COR-L47 (cell line): Measurements from ENCODE around the gene C1orf210.

Experiments
- DNase-seq: peaks from one replicate; lab custom pipeline; 2025; lab: John Stamatoyannopoulos, UW

The C1orf210 gene

DNA sequence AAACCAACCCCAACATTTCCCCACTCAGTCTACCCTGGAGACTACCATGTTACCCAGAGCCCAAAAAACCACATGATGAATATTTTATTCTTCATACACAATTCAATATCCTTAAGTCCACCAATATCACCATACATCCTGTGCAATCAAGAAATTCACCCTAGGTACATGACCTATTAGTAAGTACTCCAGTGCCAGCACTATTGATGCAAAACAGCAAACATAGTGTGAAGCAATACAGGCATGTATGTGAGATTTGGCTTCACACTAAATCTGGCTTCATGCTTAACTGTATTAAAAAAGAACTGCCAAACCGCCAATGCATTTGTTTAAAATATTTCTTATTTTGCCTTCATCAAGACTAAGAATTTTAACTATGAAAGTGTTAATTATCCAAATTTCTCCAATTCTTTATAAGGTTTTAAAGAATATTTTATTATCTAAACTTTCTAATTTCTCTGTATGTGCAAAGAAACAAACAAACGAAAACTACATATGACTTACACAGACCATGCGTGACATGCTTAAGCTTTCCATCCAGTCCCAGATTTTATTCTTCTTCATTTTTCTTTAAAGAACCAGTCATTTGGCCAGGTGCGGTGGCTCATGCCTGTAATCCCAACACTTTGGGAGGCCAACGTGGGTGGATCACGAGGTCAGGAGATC is 38.0 kb downstream of the C1orf210 start:
- DNase-seq: no peak

DNA sequence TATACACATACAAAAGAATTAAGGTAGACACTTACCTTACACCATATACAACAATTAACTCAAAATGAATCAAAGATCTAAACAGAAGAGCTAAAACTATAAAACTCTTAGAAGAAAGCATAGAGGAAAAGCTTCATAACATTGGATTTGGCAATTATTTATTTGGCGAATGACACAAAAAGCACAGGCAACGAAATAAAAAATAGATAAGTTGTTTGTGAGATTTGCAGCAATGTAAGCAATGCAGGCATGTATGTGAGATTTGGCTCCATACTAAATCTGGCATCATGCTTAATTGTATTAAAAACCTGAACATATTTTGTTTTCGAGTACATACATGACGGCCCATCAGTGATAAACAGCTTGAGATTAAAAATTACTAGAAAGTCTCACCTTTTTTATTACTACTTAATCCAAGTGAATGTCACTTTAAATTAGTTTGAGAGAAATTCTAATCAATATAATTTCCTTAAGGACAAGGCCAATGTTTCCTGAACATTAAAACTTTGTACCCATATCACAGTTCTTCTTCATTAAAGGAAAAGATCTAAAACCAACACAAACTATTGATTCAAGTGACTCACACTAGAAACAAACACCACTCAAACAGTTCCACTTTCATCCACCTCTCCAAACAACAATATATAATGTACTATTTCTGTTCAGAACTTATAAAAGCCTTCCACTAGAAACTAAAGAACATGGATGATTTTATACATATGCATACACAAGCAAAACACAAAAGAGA is 38.7 kb downstream of the C1orf210 start:
- no peak for DNase-seq

DNA sequence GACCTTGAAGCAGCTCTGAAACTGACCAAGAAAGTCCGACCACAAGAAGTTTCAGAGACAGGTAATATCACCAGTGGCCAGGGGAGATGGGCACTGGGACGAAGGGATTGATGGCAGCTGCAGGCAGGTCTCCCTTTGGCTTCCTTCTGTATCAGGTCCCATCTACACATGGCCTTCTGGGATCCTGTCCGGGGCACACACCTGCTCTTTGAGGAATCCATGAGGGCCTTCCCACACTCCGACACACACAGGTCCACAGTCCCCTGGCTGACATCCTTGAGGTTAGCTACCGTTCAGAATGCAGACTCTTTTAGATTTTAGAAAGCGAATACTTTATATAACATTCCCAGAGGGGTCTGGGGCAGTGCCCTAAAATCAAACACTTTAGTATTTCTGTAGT is 42.1 kb downstream of the C1orf210 start:
- DNase-seq: no peak

- no peak for DNase-seq
These were observed 44.0 kb downstream of the C1orf210 start for GRCh38 chr1:43241413-43241836.

DNA sequence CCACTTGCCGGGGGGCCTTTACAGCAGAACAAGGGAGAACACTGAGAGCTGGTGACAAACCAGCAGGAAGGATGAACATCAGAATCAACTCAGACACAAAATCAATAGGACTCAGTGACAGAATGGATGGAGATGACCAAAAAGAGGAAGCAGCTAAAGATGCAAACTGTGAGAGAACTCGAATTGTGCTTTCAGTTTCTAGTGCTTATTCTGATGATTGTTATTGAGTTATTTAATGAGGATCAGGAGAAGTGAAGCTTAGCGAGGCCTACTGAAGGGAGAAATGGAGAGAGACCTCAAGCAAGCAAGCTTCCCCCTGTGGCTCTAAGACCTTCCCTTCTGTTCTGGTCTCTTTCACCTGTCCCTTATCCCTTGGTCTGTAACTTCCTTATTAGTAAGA is 45.9 kb downstream of the C1orf210 start:
- DNase-seq: no peak

GRCh38 chr1:43238991-43239469 is 46.4 kb downstream of the C1orf210 start:
- no peak for DNase-seq

- peak; percentile 54 for DNase-seq
These were observed 47.3 kb downstream of the C1orf210 start for GRCh38 chr1:43238085-43238484.

- no peak for DNase-seq
These were observed 48.3 kb downstream of the C1orf210 start for GRCh38 chr1:43237121-43237520.

DNA sequence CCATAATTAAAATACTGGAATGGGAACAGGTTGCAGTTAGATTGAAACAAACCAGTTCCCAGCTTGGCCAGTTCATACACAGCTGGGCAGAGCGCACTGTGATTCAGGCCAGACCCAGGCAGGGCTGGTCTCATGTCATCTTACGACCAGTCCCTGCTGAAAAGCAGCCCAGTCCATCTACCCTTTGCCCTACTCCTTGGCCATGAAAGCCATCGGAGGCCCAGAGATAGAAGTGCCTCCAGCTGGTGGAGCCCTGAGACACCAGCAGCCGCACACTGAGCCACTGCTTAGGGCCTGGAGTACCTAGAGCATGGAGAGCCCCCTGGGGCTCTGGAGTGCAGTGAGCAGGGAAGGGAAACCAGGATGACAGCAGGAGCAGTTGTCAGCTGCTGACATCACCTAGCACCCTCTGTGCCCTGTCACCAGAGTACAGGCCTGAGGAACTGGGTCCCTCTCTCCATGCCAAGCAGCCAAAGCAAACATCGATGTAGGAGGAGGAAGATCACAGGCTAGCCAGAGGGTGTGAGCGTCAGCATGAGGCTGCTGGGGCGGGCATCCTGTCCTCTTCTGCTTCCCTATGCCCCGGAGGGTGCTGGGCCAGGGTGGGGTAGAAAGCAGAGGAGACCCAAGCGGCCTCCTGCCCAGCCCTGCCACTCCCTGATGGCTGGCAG is 49.8 kb downstream of the C1orf210 start:
- DNase-seq: no peak

DNA sequence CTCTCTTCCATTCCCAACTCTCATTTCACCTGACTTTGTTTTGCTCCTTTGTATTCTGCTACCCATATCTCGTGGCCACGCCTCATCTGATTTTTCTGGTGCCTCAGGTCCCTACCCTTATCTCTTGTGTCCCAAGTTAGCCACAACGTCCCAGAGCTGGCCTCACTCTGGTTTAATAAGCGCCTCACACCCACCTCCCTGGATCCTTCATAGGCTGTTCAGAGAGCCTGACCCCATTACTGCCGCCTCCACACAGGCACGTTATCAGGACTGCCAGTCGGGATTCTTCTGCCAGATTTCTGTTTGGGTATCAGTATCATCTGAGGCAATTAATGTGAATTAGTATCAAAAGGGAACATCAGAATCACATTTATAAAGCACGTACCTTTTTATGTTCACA is 50.3 kb downstream of the C1orf210 start:
- DNase-seq: no peak

DNA sequence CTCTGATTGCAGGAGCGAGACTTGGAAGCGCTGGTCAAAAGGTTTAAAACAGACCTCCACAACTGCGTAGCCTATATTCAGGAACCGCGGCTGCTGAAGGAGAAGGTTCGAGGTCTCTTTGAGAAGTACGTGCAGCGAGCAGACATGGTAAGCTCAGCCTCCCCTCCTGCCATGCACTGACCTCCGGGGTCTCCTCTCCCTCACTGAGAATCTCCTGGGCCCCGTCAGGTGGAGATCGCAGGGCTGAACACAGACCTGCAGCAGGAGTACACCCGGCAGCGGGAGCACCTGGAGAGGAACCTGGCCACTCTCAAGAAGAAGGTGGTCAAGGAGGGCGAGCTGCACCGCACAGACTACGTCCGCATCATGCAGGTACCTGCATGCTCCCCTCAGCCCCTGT is 51.1 kb downstream of the C1orf210 start:
- no peak for DNase-seq

DNA sequence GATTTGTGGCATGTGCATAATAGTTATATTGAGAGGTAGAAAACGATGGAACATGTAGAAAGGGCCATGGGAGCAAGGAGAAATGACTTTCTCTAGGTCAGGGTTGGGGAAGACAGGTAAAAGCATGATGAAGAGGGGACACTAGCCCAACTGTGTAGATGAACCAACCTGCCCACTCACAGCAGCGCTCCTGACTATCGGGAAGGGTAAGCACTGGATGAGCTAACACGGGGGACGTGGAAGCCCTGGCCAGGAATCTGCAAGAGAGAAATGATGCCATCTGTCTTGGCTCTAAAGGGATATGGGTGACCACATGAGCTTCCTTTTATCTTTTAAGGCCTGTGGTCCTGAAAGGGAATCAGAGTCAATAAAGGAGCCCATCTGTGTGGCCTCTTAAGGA is 51.8 kb downstream of the C1orf210 start:
- DNase-seq: no peak

GRCh38 chr1:43232482-43232881 is 52.9 kb downstream of the C1orf210 start:
- DNase-seq: no peak

- DNase-seq: no peak
These were observed 53.3 kb downstream of the C1orf210 start for GRCh38 chr1:43232074-43232473.
